GM10266 (cell line): Measurements from ENCODE around the gene TRIM67.
"Not testable (repeated sequence)": the region's sequence is repeated elsewhere in the genome, so short reads cannot be mapped to it uniquely, and the experiment has no call there.

ENCODE experiments used
- DNase-seq: peaks from one replicate; pipeline ENCODE4 v3.0.0; 2012; ENCODE audit errors: extremely low spot score
- CTCF ChIP-seq: IDR thresholded peaks from 2 replicates; pipeline ENCODE4 v1.5.1; 2012; ENCODE audit warnings: mild to moderate bottlenecking, low read depth; ENCODE audit not compliant: control insufficient read depth, insufficient read depth; ENCODE audit errors: missing control alignments

Gene TRIM67

GRCh38 chr1:231161667-231162296 lies at the start of gene TRIM67:
Gene TRIM67, plus strand, starts transcription at chr1:231162058. Its CDS starts 912 bp downstream, at chr1:231162970.
- DNase-seq, result peak; percentile 40
- TF ChIP-seq CTCF, result no peak

- no peak for DNase-seq
- no peak for TF ChIP-seq CTCF
Measured at GRCh38 chr1:231116738-231117137, 45.1 kb upstream of the TRIM67 start.

GRCh38 chr1:231118704-231119453 lies 43.0 kb upstream of the TRIM67 start:
- TF ChIP-seq CTCF, result no peak
- no peak for DNase-seq

GRCh38 chr1:231121533-231121932 lies 40.3 kb upstream of the TRIM67 start:
- no peak for TF ChIP-seq CTCF
- DNase-seq, result no peak

- no peak for DNase-seq
- no peak for TF ChIP-seq CTCF
Measured at GRCh38 chr1:231122143-231122542, 39.7 kb upstream of the TRIM67 start.

- DNase-seq, result no peak
- no peak for TF ChIP-seq CTCF
Measured at GRCh38 chr1:231124746-231125145, 37.1 kb upstream of the TRIM67 start.

- no peak for DNase-seq
- TF ChIP-seq CTCF, result no peak
Measured at GRCh38 chr1:231125972-231126580, 35.8 kb upstream of the TRIM67 start.

GRCh38 chr1:231127106-231127505 lies 34.8 kb upstream of the TRIM67 start:
- DNase-seq, result not testable (repeated sequence)

GRCh38 chr1:231128471-231128870 lies 33.4 kb upstream of the TRIM67 start:
- not testable (repeated sequence) for DNase-seq
